Effector memory CD8-positive, alpha-beta T cell (primary cell): ENCODE data around the gene RSBN1L.

ENCODE experiments used
- ATAC-seq: fragments of 150-1000 bp; cut with Tn5 transposase; replicated peaks from 2 replicates; pipeline ENCODE4 v1.10.0; 2021; ENCODE audit warnings: mild to moderate bottlenecking, moderate library complexity
- DNase-seq, 3 experiments: peaks; one replicate each; pipeline ENCODE4 v3.0.0; 2021
- H3K27ac Mint-ChIP-seq, 2 donors: one replicate each; pipeline ENCODE4 v1.8.0; 2022; ENCODE audit warnings: mild to moderate bottlenecking in 2 of 2, mixed read lengths in 2 of 2, moderate library complexity in 2 of 2
- H3K27me3 Mint-ChIP-seq, 2 donors: one replicate each; pipeline ENCODE4 v1.8.0; 2022; ENCODE audit warnings: mixed read lengths in 2 of 2
- H3K36me3 Mint-ChIP-seq: one replicate; pipeline ENCODE4 v1.8.0; 2022; ENCODE audit warnings: mild to moderate bottlenecking, moderate library complexity, mixed read lengths; ENCODE audit not compliant: insufficient read depth
- H3K4me1 Mint-ChIP-seq, 2 donors: one replicate each; pipeline ENCODE4 v1.8.0; 2022; ENCODE audit warnings: low read depth in 2 of 2, mixed read lengths in 2 of 2
- H3K4me3 Mint-ChIP-seq, 2 donors: one replicate each; pipeline ENCODE4 v1.8.0; 2022; ENCODE audit warnings: mild to moderate bottlenecking in 2 of 2, mixed read lengths in 2 of 2, moderate library complexity in 2 of 2
- H3K9me3 Mint-ChIP-seq, 2 donors: one replicate each; pipeline ENCODE4 v1.8.0; 2022; ENCODE audit warnings: mixed read lengths in 2 of 2

Gene RSBN1L

DNA sequence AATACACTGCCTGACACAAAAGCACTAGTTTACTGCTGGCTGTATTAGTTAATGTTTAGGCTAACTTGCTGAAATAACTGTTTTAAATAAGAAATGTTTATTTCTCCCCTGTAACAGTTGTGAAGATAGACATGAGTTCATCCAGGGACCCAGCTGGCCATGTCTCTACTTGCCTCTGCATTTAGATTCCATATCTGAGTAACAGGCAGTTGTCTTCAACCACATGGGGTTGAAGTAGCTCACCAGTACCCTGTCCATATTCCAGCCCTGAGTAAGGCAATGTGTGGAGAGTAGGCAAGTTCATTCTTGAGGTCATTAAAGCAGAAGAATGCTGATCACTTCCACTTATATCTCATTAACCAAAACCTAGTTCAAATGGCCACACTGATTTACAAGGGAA is 31.1 kb upstream of the RSBN1L start:
- H3K4me1 Mint-ChIP-seq, result no peaks in the 10 kb centered on the region
- no peak overlapping the region for H3K27ac Mint-ChIP-seq
- H3K36me3 Mint-ChIP-seq, result peaks cover 7% of the 10 kb centered on the region
- no peaks in the 10 kb centered on the region for H3K27me3 Mint-ChIP-seq
- H3K9me3 Mint-ChIP-seq, result no peaks in the 10 kb centered on the region
- H3K4me3 Mint-ChIP-seq, result no peak overlapping the region
- ATAC-seq, result no peak
- no peak for DNase-seq

GRCh38 chr7:77667459-77668086 is 28.7 kb upstream of the RSBN1L start:
- Mint-ChIP-seq H3K36me3 (peaks cover 3% of the 10 kb centered on the region), H3K4me1 (no peaks in the 10 kb centered on the region), H3K27ac (no peak overlapping the region), H3K27me3 (no peaks in the 10 kb centered on the region), H3K9me3 (no peaks in the 10 kb centered on the region), H3K4me3 (no peak overlapping the region)
- DNase-seq, result no peak
- no peak for ATAC-seq

DNA sequence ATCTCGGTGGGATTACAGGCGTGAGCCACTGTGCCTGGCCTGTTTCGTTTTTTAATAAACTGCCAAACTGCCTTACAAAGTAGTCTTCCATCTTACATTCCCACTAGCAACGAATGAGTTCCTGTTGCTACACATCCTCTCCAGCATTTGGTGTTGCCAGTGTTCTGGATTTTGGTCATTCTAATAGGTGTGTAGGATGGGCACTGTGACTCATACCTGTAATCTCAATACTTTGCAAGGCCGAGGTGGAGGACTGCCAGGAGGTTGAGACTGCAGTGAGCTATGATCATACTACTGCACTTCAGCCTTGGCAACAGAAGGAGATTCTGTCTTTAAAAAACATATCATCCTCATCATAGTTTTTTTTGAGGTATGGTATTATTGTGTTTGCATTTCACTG is 21.4 kb upstream of the RSBN1L start:
- no peaks in the 10 kb centered on the region for H3K27me3 Mint-ChIP-seq
- no peak overlapping the region for H3K27ac Mint-ChIP-seq
- no peak for DNase-seq
- no peak overlapping the region for H3K4me3 Mint-ChIP-seq
- no peaks in the 10 kb centered on the region for H3K9me3 Mint-ChIP-seq
- H3K36me3 Mint-ChIP-seq, result peaks cover 3% of the 10 kb centered on the region
- ATAC-seq, result no peak
- H3K4me1 Mint-ChIP-seq, result no peaks in the 10 kb centered on the region

DNA sequence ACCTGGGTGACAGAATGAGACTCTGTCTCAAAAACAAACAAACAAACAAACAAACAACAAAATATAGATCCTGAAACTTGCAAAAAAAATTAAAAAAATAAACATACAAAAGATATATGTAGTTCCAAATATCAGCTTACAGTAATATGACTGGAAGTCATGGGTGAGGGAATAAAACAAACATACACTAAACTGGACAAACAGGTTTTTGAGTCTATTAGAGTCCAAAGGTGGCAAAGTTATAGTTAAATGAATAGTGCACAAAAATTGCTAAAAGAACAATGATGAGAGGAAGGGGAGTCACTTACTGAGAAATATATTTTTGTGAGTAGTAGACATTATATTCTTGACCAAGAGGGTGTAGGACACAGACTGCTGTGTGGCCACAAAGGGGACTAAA is 16.7 kb upstream of the RSBN1L start:
- H3K9me3 Mint-ChIP-seq, result no peaks in the 10 kb centered on the region
- no peaks in the 10 kb centered on the region for H3K27me3 Mint-ChIP-seq
- peaks cover 2% of the 10 kb centered on the region for H3K36me3 Mint-ChIP-seq
- H3K4me3 Mint-ChIP-seq, result no peak overlapping the region
- no peaks in the 10 kb centered on the region for H3K4me1 Mint-ChIP-seq
- no peak overlapping the region for H3K27ac Mint-ChIP-seq
- no peak for DNase-seq
- ATAC-seq, result no peak

GRCh38 chr7:77680266-77680665 is 16.0 kb upstream of the RSBN1L start:
- ATAC-seq, result no peak
- H3K27me3 Mint-ChIP-seq, result no peaks in the 10 kb centered on the region

DNA sequence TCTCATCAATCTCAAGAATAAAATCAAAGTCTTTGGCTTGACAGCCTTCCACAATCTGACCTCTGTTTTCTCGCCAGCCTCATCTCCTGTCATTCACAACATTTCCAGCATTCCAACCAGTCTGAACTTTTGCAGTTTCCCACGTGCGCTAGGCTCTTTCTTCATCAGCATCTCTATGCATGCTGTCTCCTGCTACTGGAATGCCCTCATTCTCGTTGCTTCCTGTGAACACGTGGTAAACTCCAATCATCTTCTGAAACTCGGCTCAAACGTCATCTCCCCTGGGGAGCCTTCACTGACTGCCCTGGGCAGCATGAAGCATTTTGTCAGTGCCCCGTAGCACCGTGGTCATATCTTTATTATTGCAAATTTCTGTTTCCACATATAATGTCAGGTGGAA is 12.2 kb upstream of the RSBN1L start:
- Mint-ChIP-seq H3K4me3 (no peak overlapping the region), H3K9me3 (no peaks in the 10 kb centered on the region), H3K4me1 (peaks cover 14 to 17% of the 10 kb centered on the region in 2 donors), H3K36me3 (peaks cover 2% of the 10 kb centered on the region), H3K27ac (no peak overlapping the region), H3K27me3 (no peaks in the 10 kb centered on the region)
- DNase-seq, result no peak
- ATAC-seq, result no peak

More at GRCh38 chr7:77680266-77680665, 16.0 kb upstream of the RSBN1L start:
- DNase-seq, result no peak
- H3K9me3 Mint-ChIP-seq, result no peaks in the 10 kb centered on the region
- H3K4me3 Mint-ChIP-seq, result no peak overlapping the region
- H3K36me3 Mint-ChIP-seq, result peaks cover 2% of the 10 kb centered on the region
- H3K4me1 Mint-ChIP-seq, result no peaks in the 10 kb centered on the region
- H3K27ac Mint-ChIP-seq, result no peak overlapping the region

DNA sequence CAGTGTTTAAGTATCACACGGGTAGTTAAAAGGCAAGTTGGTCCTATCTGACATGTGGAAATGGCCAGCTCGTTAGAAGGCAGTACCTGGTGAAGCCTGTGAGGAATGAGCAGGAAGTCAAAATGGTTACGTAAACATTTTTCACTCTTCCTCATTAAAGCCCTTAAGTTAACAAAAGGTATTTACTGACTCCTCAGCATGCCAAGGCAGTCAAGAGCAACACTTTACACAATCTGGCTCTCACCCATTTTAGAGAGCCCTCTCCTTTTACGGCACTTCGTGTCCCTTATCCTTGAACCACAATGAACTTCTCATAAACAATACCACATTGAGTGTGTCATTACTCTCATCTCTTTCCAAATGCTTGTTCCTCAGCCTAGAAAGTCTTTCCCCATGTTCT is 11.0 kb upstream of the RSBN1L start:
- Mint-ChIP-seq H3K9me3 (no peaks in the 10 kb centered on the region), H3K27me3 (no peaks in the 10 kb centered on the region), H3K4me1 (peaks cover 14 to 17% of the 10 kb centered on the region in 2 donors), H3K4me3 (no peak overlapping the region), H3K27ac (peak overlapping the region in 1 of 2 donors; percentile 17), H3K36me3 (peaks cover 2% of the 10 kb centered on the region)
- no peak for DNase-seq
- ATAC-seq, result no peak

DNA sequence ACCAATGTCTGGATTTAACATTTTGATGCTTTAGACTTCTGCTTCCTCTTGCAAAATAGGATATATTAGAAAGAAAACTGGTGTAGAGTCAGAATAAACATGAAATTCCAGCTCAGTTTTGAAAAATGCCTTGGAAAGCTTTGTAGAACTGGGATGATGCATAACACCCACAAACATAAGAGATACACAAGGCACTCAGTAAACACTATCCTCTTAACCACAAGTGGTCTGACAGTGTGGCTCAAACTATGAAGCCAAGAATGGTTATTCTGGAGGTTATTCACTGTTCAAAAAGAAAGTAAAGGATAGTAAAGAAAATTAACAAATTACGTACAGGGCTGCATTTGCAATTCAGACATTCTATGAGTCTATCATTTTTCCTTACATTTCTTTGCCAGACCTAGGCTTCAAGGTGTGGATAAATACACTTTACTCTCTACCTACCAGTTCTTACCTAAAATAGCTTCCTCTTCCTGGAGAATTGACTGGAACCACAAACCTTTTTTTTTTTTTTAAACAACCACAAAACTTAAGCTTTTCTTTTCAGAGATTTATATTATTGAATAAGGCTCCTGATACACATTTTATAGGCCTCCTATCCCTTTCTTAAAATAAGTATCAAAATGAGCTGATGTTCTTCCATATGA is 9.0 kb upstream of the RSBN1L start:
- H3K27ac Mint-ChIP-seq, result peak overlapping the region; percentile 39 to 80

DNA sequence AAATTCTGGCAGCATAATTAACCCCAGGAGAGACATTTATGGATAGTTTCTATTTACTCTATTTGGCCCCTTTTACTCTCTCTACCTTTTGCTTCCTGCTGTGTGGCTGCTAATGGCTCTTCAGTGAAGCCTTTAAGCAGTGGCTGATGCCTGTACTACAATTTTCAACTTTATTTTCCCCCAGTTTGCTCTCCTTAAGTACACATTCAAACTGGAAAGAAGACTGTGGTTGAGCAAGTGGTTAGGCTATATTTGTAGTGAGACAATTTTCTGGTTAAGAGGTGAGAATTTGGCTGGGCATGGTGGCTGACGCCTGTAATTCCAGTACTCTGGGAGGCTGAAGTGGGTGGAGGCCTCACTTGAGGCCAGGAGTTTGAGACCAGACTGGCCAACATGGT is 8.5 kb upstream of the RSBN1L start:
- no peak for DNase-seq
- Mint-ChIP-seq H3K4me3 (peak overlapping the region; percentile 19 to 53), H3K4me1 (peaks cover 14 to 21% of the 10 kb centered on the region in 2 donors), H3K27ac (peak overlapping the region; percentile 39 to 80), H3K9me3 (no peaks in the 10 kb centered on the region), H3K27me3 (no peaks in the 10 kb centered on the region), H3K36me3 (peaks cover 10% of the 10 kb centered on the region)
- ATAC-seq, result peak; percentile 81

More for the DNA sequence above, 9.0 kb upstream of the RSBN1L start:
- no peaks in the 10 kb centered on the region for H3K9me3 Mint-ChIP-seq
- DNase-seq, result no peak
- peak overlapping the region; percentile 19 to 53 for H3K4me3 Mint-ChIP-seq
- peak; percentile 26 for ATAC-seq
- no peaks in the 10 kb centered on the region for H3K27me3 Mint-ChIP-seq
- H3K36me3 Mint-ChIP-seq, result peaks cover 10% of the 10 kb centered on the region
- H3K4me1 Mint-ChIP-seq, result peaks cover 14 to 18% of the 10 kb centered on the region in 2 donors

GRCh38 chr7:77690289-77690688 is 6.0 kb upstream of the RSBN1L start:
- Mint-ChIP-seq H3K36me3 (peaks cover 7% of the 10 kb centered on the region), H3K9me3 (no peaks in the 10 kb centered on the region), H3K27me3 (no peaks in the 10 kb centered on the region), H3K4me3 (no peak overlapping the region), H3K27ac (no peak overlapping the region), H3K4me1 (peaks cover 21 to 26% of the 10 kb centered on the region in 2 donors)
- ATAC-seq, result no peak
- no peak for DNase-seq

- H3K36me3 Mint-ChIP-seq, result peaks cover 15% of the 10 kb centered on the region
- peaks cover 24 to 26% of the 10 kb centered on the region in 2 donors for H3K4me1 Mint-ChIP-seq
- no peaks in the 10 kb centered on the region for H3K27me3 Mint-ChIP-seq
- no peaks in the 10 kb centered on the region for H3K9me3 Mint-ChIP-seq
- H3K4me3 Mint-ChIP-seq, result no peak overlapping the region
- no peak overlapping the region for H3K27ac Mint-ChIP-seq
- no peak for ATAC-seq
- no peak for DNase-seq
Measured at GRCh38 chr7:77691892-77692491, 4.3 kb upstream of the RSBN1L start.

- DNase-seq (no peak), ATAC-seq (no peak)
- H3K9me3 Mint-ChIP-seq, result no peaks in the 10 kb centered on the region
- no peak overlapping the region for H3K27ac Mint-ChIP-seq
- peaks cover 15 to 18% of the 10 kb centered on the region in 2 donors for H3K4me1 Mint-ChIP-seq
- peak overlapping the region in 1 of 2 donors; percentile 50 for H3K4me3 Mint-ChIP-seq
- H3K27me3 Mint-ChIP-seq, result no peaks in the 10 kb centered on the region
- peaks cover 16% of the 10 kb centered on the region for H3K36me3 Mint-ChIP-seq
Measured at GRCh38 chr7:77693830-77694583, 2.3 kb upstream of the RSBN1L start.

DNA sequence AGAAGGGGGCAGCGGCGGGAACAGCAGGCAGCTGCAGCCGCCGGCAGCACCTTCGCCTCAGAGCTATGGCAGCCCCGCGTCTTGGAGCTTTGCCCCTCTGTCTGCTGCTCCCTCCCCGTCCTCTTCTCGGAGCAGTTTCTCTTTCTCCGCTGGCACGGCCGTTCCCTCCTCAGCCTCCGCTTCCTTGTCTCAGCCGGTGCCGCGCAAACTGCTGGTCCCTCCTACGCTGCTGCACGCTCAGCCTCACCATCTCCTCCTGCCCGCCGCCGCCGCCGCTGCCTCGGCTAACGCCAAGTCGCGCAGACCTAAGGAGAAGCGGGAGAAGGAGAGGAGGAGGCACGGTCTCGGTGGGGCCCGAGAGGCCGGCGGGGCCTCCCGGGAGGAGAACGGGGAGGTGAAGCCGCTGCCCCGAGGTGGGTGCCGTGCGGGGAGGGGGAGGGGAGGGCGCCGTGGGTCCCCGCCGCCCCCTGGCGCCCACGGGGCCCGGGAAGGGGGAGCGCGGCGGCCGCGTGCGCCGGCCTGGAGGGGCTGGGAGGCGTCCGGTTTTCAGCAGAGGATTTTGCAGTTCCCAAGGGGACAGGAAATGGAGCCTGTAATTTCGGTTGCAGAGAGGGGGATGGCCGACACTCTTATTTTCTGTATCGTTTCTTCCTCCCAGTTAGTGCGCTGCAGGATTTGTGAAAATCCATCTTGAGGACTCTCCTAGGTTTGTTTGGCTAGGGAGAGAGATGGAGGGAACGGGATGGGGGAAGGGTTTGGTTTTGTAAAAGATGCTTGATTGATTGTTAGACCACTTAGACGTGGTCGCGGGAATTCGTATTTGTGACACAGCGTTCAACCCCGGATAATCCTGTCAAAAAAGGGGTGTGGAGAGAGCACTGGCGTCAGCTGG is 630 bp downstream of the RSBN1L start:
- H3K9me3 Mint-ChIP-seq, result no peaks in the 10 kb centered on the region
- H3K36me3 Mint-ChIP-seq, result peaks cover 16% of the 10 kb centered on the region
- peaks cover 31% of the 10 kb centered on the region in 2 donors for H3K4me1 Mint-ChIP-seq
- H3K4me3 Mint-ChIP-seq, result peak overlapping the region; percentile 94 to 99
- DNase-seq (peak; percentile 43 to 53 (median 48)), ATAC-seq (peak; percentile 43)
- peak overlapping the region; percentile 91 to 96 for H3K27ac Mint-ChIP-seq
- H3K27me3 Mint-ChIP-seq, result no peaks in the 10 kb centered on the region
